Measurements from ENCODE around the gene UBL7.
A peak's percentile ranks its signal among the peaks of the same experiment; 100 is the strongest.
"Not testable (repeated sequence)": the region's sequence is repeated elsewhere in the genome, so short reads cannot be mapped to it uniquely, and the experiment has no call there.

UBL7 gene

GRCh38 chr15:74460871-74461846 is at the start of gene UBL7:
UBL7 (minus strand) TSS chr15:74461160; CDS start chr15:74458867, 2,293 bp downstream.
- DNase-seq (ENCODE audit: low spot score): peak; percentile 85

- no peak for DNase-seq (ENCODE audit: low spot score)
Observed at GRCh38 chr15:74506515-74506840, 45.5 kb upstream of the UBL7 start.

GRCh38 chr15:74505837-74506514 is 45.0 kb upstream of the UBL7 start:
- no peak for DNase-seq (ENCODE audit: low spot score)

GRCh38 chr15:74504836-74505235 is 43.9 kb upstream of the UBL7 start:
- DNase-seq (ENCODE audit: low spot score): no peak

GRCh38 chr15:74504418-74504817 is 43.5 kb upstream of the UBL7 start:
- DNase-seq (ENCODE audit: low spot score): no peak

- DNase-seq (ENCODE audit: low spot score): no peak
Observed at GRCh38 chr15:74502301-74502700, 41.3 kb upstream of the UBL7 start.

- DNase-seq (ENCODE audit: low spot score): no peak
Observed at GRCh38 chr15:74500401-74500800, 39.4 kb upstream of the UBL7 start.

- DNase-seq (ENCODE audit: low spot score): no peak
Observed at GRCh38 chr15:74499366-74499765, 38.4 kb upstream of the UBL7 start.

- DNase-seq (ENCODE audit: low spot score): no peak
Observed at GRCh38 chr15:74497584-74497983, 36.6 kb upstream of the UBL7 start.

GRCh38 chr15:74496648-74497047 is 35.7 kb upstream of the UBL7 start:
- DNase-seq (ENCODE audit: low spot score): no peak

- no peak for DNase-seq (ENCODE audit: low spot score)
Observed at GRCh38 chr15:74490339-74490689, 29.4 kb upstream of the UBL7 start.

- DNase-seq (ENCODE audit: low spot score): peak; percentile 20
Observed at GRCh38 chr15:74489518-74490338, 28.8 kb upstream of the UBL7 start.

GRCh38 chr15:74488776-74489175 is 27.8 kb upstream of the UBL7 start:
- DNase-seq (ENCODE audit: low spot score): no peak

GRCh38 chr15:74482661-74483060 is 21.7 kb upstream of the UBL7 start:
- no peak for DNase-seq (ENCODE audit: low spot score)

- not testable (repeated sequence) for DNase-seq (ENCODE audit: low spot score)
Observed at GRCh38 chr15:74480364-74480763, 19.4 kb upstream of the UBL7 start.

- DNase-seq (ENCODE audit: low spot score): not testable (repeated sequence)
Observed at GRCh38 chr15:74471621-74472020, 10.7 kb upstream of the UBL7 start.

GRCh38 chr15:74470631-74471395 is 9.9 kb upstream of the UBL7 start:
- DNase-seq (ENCODE audit: low spot score): no peak

GRCh38 chr15:74468341-74469032 is 7.5 kb upstream of the UBL7 start:
- DNase-seq (ENCODE audit: low spot score): no peak

- no peak for DNase-seq (ENCODE audit: low spot score)
Observed at GRCh38 chr15:74466570-74466969, 5.6 kb upstream of the UBL7 start.

GRCh38 chr15:74464897-74465296 is 3.9 kb upstream of the UBL7 start:
- DNase-seq (ENCODE audit: low spot score): no peak

GRCh38 chr15:74464216-74464615 is 3.3 kb upstream of the UBL7 start:
- no peak for DNase-seq (ENCODE audit: low spot score)

Measured in COLO829 (cell line).